ENCODE data around the gene HOXC13.

GRCh38 chr12:53949631-53950436, 11.2 kb downstream of the HOXC13 start:
- TF ChIP-seq REST (IDR thresholded peaks at IDR 0.05; ENCODE audit: insufficient read depth in 1 of 2, low read depth in 2 of 2, low read length in 1 of 2), result no peak
- TF ChIP-seq CTCF (IDR thresholded peaks at IDR 0.05), result no peak
- no peak for TF ChIP-seq TCF7L2 (IDR thresholded peaks at IDR 0.05; ENCODE audit: low read depth, low read length)
- TF ChIP-seq POLR2AphosphoS5 (IDR thresholded peaks at IDR 0.05; ENCODE audit: low read depth, low read length), result no peak

Data from Panc1 (cell line).